Karpas-422 (cell line): ENCODE data around the gene CASK. TPM values are rescaled to one million over a fixed set of nuclear protein-coding genes. Genes with fewer than 3 reads are reported as not detected.

ENCODE experiments used
- DNase-seq: peaks from one replicate; pipeline ENCODE4 v3.0.0-alpha.2; 2015
- H2AFZ ChIP-seq: fragments of 200-600 bp; sonication (generic); 2 replicates; pipeline ENCODE4 v1.6.1; 2014; ENCODE audit warnings: antibody characterized with exemption, low read length, mixed read lengths
- H3K27ac ChIP-seq: fragments of 200-600 bp; sonication (generic); 2 replicates; pipeline ENCODE4 v1.5.1; 2014; ENCODE audit warnings: mild to moderate bottlenecking, low read length, moderate library complexity
- H3K27me3 ChIP-seq: fragments of 200-600 bp; sonication (generic); 2 replicates; pipeline ENCODE4 v1.6.1; 2014; ENCODE audit warnings: low read length, mixed read lengths
- H3K36me3 ChIP-seq: fragments of 200-600 bp; sonication (generic); 2 replicates; pipeline ENCODE4 v1.6.1; 2014; ENCODE audit warnings: low read length, mixed read lengths; ENCODE audit not compliant: insufficient read depth
- H3K4me1 ChIP-seq: fragments of 200-600 bp; sonication (generic); 2 replicates; pipeline ENCODE4 v1.6.1; 2014; ENCODE audit warnings: mild to moderate bottlenecking, low read length, mixed read lengths
- H3K4me2 ChIP-seq: fragments of 200-600 bp; sonication (generic); 2 replicates; pipeline ENCODE4 v1.6.1; 2014; ENCODE audit warnings: low read length, low read depth, mild to moderate bottlenecking; ENCODE audit not compliant: poor library complexity, severe bottlenecking
- H3K4me3 ChIP-seq: fragments of 200-600 bp; sonication (generic); 2 replicates; pipeline ENCODE4 v1.5.1; 2014; ENCODE audit warnings: mild to moderate bottlenecking, antibody characterized with exemption, low read length, mixed read lengths
- H3K79me2 ChIP-seq: fragments of 200-600 bp; sonication (generic); 2 replicates; pipeline ENCODE4 v1.6.1; 2014; ENCODE audit warnings: mild to moderate bottlenecking, low read length, mixed read lengths
- H3K9ac ChIP-seq: fragments of 200-600 bp; sonication (generic); 2 replicates; pipeline ENCODE4 v1.6.0; 2014; ENCODE audit warnings: low read length
- H3K9me2 ChIP-seq: fragments of 200-600 bp; sonication (generic), shearing (Covaris generic); replicated peaks from 2 replicates; pipeline ENCODE4 v1.6.0; 2014; ENCODE audit warnings: mild to moderate bottlenecking, low read length, moderate library complexity; ENCODE audit not compliant: insufficient read depth
- H3K9me3 ChIP-seq: fragments of 300-700, 200-600 bp; sonication (generic); 2 replicates; pipeline ENCODE4 v1.6.1; 2014; ENCODE audit warnings: low read length, mixed read lengths
- H4K20me1 ChIP-seq: fragments of 200-600 bp; sonication (generic); 2 replicates; pipeline ENCODE4 v1.6.1; 2014; ENCODE audit warnings: mild to moderate bottlenecking, antibody characterized with exemption, low read length, low read depth; ENCODE audit not compliant: insufficient read depth
- total RNA-seq: library from RNA; depleted of rRNA; stranded (reverse); fragments of >200 nt; shearing (Covaris generic); gene quantifications from 2 replicates; pipeline ENCODE4 v1.2.3, GENCODE V29; 2014; ENCODE audit warnings: low replicate concordance

Gene CASK
- total RNA-seq, 1 experiment from 2014 or later, result not detected

GRCh38 chrX:41922431-41923151 is 763 bp downstream of the CASK start:
- Histone ChIP-seq H3K4me1 (no peaks in the 10 kb centered on the region), H3K9me3 (no peaks in the 10 kb centered on the region), H3K4me3 (no peak overlapping the region), H3K27me3 (no peaks in the 10 kb centered on the region), H3K36me3 (no peaks in the 10 kb centered on the region), H3K79me2 (no peaks in the 10 kb centered on the region), H3K9me2 (no peaks in the 10 kb centered on the region), H2AFZ (no peak overlapping the region), H3K27ac (no peak overlapping the region), H3K4me2 (no peak overlapping the region), H4K20me1 (no peaks in the 10 kb centered on the region), H3K9ac (no peak overlapping the region)
- DNase-seq, result no peak

GRCh38 chrX:41921492-41922430 is 1.6 kb downstream of the CASK start:
- Histone ChIP-seq H3K4me1 (no peaks in the 10 kb centered on the region), H3K9ac (no peak overlapping the region)

GRCh38 chrX:41919870-41920269 is 3.5 kb downstream of the CASK start:
- no peaks in the 10 kb centered on the region for H3K9me3 ChIP-seq
- no peaks in the 10 kb centered on the region for H3K4me1 ChIP-seq
- H3K9ac ChIP-seq, result no peak overlapping the region
- no peaks in the 10 kb centered on the region for H3K27me3 ChIP-seq
- no peaks in the 10 kb centered on the region for H3K79me2 ChIP-seq
- no peaks in the 10 kb centered on the region for H3K36me3 ChIP-seq
- H3K4me2 ChIP-seq, result no peak overlapping the region
- H3K9me2 ChIP-seq, result no peaks in the 10 kb centered on the region
- no peak overlapping the region for H2AFZ ChIP-seq
- no peak overlapping the region for H3K4me3 ChIP-seq
- H3K27ac ChIP-seq, result no peak overlapping the region
- no peak for DNase-seq
- no peaks in the 10 kb centered on the region for H4K20me1 ChIP-seq

More at GRCh38 chrX:41921492-41922430, 1.6 kb downstream of the CASK start:
- DNase-seq, result no peak
- Histone ChIP-seq H3K79me2 (no peaks in the 10 kb centered on the region), H2AFZ (no peak overlapping the region), H3K36me3 (no peaks in the 10 kb centered on the region), H3K9me2 (no peaks in the 10 kb centered on the region), H3K4me3 (no peak overlapping the region), H4K20me1 (no peaks in the 10 kb centered on the region), H3K4me2 (no peak overlapping the region), H3K9me3 (no peaks in the 10 kb centered on the region), H3K27me3 (no peaks in the 10 kb centered on the region), H3K27ac (no peak overlapping the region)

- Histone ChIP-seq H3K4me3 (no peak overlapping the region), H3K27ac (no peak overlapping the region), H3K79me2 (no peaks in the 10 kb centered on the region)
These were observed 5.8 kb downstream of the CASK start for GRCh38 chrX:41917517-41917916.

GRCh38 chrX:41913476-41913875 is 9.9 kb downstream of the CASK start:
- H3K4me2 ChIP-seq, result no peak overlapping the region

More at GRCh38 chrX:41917517-41917916, 5.8 kb downstream of the CASK start:
- no peak overlapping the region for H2AFZ ChIP-seq
- no peaks in the 10 kb centered on the region for H3K9me3 ChIP-seq
- no peaks in the 10 kb centered on the region for H3K4me1 ChIP-seq
- H4K20me1 ChIP-seq, result no peaks in the 10 kb centered on the region
- DNase-seq, result no peak
- H3K36me3 ChIP-seq, result no peaks in the 10 kb centered on the region
- no peaks in the 10 kb centered on the region for H3K27me3 ChIP-seq
- no peak overlapping the region for H3K4me2 ChIP-seq
- H3K9me2 ChIP-seq, result no peaks in the 10 kb centered on the region
- H3K9ac ChIP-seq, result no peak overlapping the region

GRCh38 chrX:41912923-41913322 is 10.4 kb downstream of the CASK start:
- Histone ChIP-seq H3K9me3 (peaks cover 3% of the 10 kb centered on the region; the same call in 1 of the 2 replicates), H3K79me2 (no peaks in the 10 kb centered on the region), H4K20me1 (no peaks in the 10 kb centered on the region), H3K36me3 (no peaks in the 10 kb centered on the region), H3K27ac (no peak overlapping the region), H3K9ac (no peak overlapping the region), H3K9me2 (no peaks in the 10 kb centered on the region), H3K4me2 (no peak overlapping the region), H3K27me3 (no peaks in the 10 kb centered on the region), H3K4me3 (no peak overlapping the region), H3K4me1 (no peaks in the 10 kb centered on the region), H2AFZ (no peak overlapping the region)
- no peak for DNase-seq

More at GRCh38 chrX:41913476-41913875, 9.9 kb downstream of the CASK start:
- Histone ChIP-seq H3K4me1 (no peaks in the 10 kb centered on the region), H2AFZ (no peak overlapping the region), H3K9me2 (no peaks in the 10 kb centered on the region), H4K20me1 (no peaks in the 10 kb centered on the region), H3K9ac (no peak overlapping the region), H3K27me3 (no peaks in the 10 kb centered on the region), H3K27ac (no peak overlapping the region), H3K4me3 (no peak overlapping the region), H3K36me3 (no peaks in the 10 kb centered on the region), H3K9me3 (peaks cover 3% of the 10 kb centered on the region; the same call in 1 of the 2 replicates), H3K79me2 (no peaks in the 10 kb centered on the region)
- DNase-seq, result no peak

- no peak overlapping the region for H3K4me3 ChIP-seq
- H3K4me1 ChIP-seq, result no peaks in the 10 kb centered on the region
- no peaks in the 10 kb centered on the region for H3K27me3 ChIP-seq
- DNase-seq, result no peak
- H3K9me3 ChIP-seq, result peaks cover 12% of the 10 kb centered on the region
- H3K79me2 ChIP-seq, result no peaks in the 10 kb centered on the region
- no peaks in the 10 kb centered on the region for H3K36me3 ChIP-seq
- H2AFZ ChIP-seq, result no peak overlapping the region
- H4K20me1 ChIP-seq, result no peaks in the 10 kb centered on the region
- H3K9ac ChIP-seq, result no peak overlapping the region
- H3K9me2 ChIP-seq, result no peaks in the 10 kb centered on the region
- H3K4me2 ChIP-seq, result no peak overlapping the region
- no peak overlapping the region for H3K27ac ChIP-seq
These were observed 14.3 kb downstream of the CASK start for GRCh38 chrX:41909068-41909467.

GRCh38 chrX:41906515-41907187 is 16.7 kb downstream of the CASK start:
- no peaks in the 10 kb centered on the region for H3K79me2 ChIP-seq
- no peak for DNase-seq
- peaks cover 17% of the 10 kb centered on the region for H3K9me3 ChIP-seq
- H3K27ac ChIP-seq, result no peak overlapping the region
- H2AFZ ChIP-seq, result no peak overlapping the region
- no peaks in the 10 kb centered on the region for H3K9me2 ChIP-seq
- no peak overlapping the region for H3K9ac ChIP-seq
- no peaks in the 10 kb centered on the region for H4K20me1 ChIP-seq
- H3K4me2 ChIP-seq, result no peak overlapping the region
- no peaks in the 10 kb centered on the region for H3K4me1 ChIP-seq
- H3K36me3 ChIP-seq, result no peaks in the 10 kb centered on the region
- no peaks in the 10 kb centered on the region for H3K27me3 ChIP-seq
- H3K4me3 ChIP-seq, result no peak overlapping the region
